NCI-H2081 treated with DMSO at 0.1 percent for 48 hours (cell line): Measurements from ENCODE around the gene CLEC2L.

Experiments
- DNase-seq: peaks from one replicate; lab custom pipeline; 2025; lab: John Stamatoyannopoulos, UW

CLEC2L gene

DNA sequence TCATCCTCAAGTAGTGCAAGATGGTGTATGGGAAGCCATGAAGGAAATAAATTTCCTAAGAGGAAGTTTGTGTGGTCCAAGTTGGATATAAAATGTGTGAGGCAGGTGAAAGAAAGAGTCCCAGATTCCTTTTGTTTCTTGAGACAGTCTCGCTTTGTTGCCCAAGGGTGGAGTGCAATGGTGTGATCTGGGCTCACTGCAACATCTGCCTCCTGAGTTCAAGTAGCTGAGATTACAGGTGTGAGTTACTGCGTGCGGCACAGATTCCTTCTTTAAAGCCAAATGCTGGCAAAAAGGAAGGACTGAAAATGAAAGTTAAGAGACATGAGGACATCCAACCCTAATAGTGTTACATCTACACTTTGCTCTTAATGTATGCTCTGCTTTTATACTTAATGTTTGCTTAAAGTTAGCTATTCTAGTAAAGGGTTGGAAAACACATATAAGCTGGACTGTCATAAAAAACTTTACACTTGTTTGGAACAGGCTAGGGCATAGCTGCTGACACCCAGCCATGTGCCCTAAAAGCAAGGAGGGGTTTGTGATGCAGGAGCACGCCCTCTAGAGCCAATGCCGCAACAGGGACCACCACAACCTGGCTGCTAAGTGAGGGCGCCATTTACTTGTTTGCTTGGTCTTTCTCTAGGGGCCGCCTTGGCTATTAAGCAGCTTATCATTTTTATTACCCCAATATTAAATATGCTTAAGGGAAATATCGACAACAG lies 34.5 kb downstream of the CLEC2L start:
- no peak for DNase-seq

DNA sequence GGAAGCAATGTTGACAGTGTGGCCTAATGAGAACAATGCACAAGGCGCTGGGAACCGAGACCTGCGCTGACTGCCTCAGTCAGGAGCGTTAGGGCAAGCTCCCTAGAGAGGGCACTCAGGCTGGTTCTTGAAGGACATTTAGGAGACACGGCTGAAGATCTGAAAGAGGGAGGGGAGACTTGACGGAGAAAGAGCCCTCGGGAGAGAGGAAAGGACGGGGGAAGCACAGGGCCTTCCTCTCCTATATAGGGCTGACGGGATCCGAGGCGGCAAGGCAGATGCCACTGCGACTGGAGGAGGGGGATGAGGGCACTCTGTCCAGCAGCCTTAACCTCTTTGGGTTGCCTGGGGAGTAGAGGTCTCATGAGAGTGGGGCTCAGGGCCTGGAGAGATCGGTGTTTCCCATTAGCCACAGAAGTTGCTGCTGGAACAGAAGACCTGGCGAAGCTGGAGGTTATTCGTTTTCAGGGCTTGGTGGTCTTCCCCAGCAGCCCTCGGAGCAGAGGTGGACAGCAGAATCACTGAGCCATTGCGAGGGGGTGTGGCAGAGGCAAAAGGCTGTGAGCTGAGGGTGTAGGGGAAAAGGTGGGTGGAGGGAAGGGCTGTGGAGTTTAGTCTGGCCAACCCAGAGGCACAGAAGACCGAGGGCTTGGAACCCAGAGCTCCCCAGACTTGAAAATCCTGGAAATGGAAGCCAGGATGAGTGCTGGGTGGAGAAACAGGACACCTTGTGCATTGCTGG lies 36.0 kb downstream of the CLEC2L start:
- no peak for DNase-seq

GRCh38 chr7:139560199-139560598 lies 36.7 kb downstream of the CLEC2L start:
- no peak for DNase-seq

DNA sequence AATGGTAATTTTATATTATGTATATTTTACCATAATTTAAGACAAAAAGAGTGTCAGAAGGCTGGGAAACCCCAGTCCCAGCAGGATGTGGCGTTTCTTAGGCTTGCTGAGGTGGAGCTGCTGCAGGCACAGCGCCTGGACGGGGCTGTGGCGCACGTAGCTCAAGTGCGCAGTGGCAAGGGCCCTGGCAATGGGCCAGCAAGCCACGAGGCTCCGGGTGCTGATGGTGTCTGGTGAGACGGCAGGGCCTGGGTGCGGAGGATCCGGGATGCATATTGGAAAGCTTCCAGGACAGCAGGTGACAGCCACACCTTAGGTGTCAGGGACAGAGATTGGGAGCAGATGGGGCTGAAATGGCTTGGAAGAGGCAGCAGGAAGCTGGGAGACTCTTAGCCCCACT lies 37.2 kb downstream of the CLEC2L start:
- DNase-seq: no peak

DNA sequence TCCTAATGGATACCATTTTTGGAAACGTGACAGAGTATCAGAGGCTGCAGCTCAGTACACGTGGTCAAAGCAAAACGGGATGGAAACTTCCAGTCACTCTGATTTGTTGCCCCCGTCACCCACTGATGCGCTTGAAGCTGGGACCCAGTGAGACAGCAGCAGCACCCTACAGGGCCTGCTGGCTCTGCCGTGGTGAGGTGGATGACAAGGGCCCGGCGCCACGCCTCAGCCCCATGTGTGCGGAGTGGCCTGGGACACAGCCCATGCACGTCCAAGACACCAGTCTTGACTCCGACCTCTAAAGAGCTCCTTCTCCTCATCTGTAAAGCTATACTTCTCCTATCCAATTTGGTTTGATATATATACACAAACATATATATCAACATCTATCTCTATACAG lies 39.0 kb downstream of the CLEC2L start:
- no peak for DNase-seq

GRCh38 chr7:139562961-139563565 lies 39.6 kb downstream of the CLEC2L start:
- DNase-seq: no peak

DNA sequence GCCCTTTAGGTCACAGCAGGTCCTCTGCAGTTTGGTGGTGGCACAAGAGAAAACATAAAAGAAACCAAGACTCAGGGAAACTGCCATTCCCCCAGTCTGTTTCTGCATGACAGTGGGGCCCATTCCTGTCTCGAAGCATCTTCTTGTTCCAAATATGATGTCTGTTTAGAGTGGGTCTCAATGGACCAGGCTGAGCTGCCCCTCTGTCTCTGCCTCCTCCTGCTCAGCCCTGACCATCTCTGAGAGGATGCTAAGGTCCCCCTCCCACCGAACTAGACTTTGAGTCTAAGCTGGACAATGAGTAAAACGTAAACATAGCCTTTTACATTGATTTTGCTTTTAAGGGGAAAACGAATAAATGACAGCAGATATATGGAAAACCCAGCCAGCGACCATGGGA lies 40.4 kb downstream of the CLEC2L start:
- DNase-seq: no peak

DNA sequence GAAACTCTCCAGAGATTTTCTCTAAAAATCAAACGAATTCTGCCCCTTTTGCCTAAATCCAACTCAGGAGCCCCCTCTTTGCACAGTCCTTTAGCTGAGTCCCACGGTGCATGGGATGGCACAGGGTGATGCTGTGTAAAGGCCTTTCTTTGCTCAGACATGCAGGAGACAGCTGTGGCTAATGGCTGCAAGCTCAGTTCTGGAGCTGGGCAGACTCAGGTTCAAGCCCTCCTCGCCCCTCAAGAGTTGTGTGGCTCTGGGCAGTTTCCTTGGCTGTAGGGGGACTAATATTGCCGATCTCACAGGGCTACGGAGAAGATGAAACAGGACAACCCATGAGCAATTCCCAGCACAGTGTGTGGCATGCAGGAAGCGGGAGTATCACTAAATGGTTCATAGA lies 42.6 kb downstream of the CLEC2L start:
- no peak for DNase-seq

GRCh38 chr7:139566736-139567646 lies 43.5 kb downstream of the CLEC2L start:
- DNase-seq: no peak

GRCh38 chr7:139567647-139568345 lies 44.3 kb downstream of the CLEC2L start:
- no peak for DNase-seq

DNA sequence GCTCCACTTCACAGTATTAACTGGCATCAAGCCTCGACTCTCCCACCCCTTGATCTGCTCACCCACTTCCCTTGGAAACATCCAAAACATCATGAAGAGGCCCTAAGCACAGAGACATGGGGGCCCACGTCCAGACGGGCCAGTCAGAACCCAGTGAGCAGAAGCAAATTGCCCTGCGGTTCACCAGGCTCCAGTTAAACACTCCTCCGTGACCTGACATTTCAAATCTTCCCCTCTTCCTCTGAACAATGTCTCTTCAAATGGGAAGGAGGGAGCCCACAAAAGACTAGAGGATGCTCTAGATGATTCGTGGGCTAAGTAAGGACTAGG lies 44.8 kb downstream of the CLEC2L start:
- DNase-seq: no peak

- DNase-seq: no peak
These were observed 45.5 kb downstream of the CLEC2L start for GRCh38 chr7:139568813-139569490.

GRCh38 chr7:139570119-139570518 lies 46.6 kb downstream of the CLEC2L start:
- DNase-seq: no peak

DNA sequence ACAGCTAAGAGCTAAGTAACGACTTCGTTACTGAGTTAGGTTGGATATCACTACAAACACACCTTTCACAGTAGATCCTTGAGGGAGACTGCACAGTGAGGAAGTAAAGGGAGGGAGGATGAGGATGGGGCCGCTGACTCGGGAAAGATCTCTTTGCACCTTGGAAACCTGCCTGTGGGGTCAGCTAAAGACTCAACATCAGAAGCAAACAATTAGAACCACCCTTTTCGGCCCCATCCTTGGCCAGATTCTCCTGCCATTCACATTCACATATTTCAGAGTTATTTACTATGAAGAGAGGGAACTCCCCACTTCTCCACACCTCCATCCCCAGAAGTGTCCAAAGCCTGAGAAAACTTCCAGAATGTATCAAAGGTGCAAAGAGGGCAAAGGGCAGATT lies 47.1 kb downstream of the CLEC2L start:
- DNase-seq: no peak

GRCh38 chr7:139571190-139571589 lies 47.7 kb downstream of the CLEC2L start:
- no peak for DNase-seq

DNA sequence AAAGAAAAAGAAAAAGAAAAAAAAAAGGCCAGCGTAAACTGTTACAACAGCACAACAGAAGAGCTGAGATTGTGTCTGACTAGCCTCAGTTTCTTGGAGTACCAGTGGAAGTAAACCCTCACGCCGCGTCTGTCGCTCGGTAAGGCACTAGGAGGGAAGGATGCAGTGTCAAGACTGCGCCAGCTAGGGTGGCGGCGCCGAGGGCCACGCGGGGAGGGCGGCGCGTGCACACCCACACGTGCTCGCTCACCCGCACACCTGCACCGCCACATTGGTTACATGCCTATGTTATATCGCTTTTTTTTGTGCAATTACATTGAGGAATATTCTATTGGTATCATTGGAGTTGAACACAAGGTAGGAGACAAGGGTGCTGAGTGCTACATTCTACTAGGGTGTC lies 48.2 kb downstream of the CLEC2L start:
- no peak for DNase-seq

- no peak for DNase-seq
These were observed 48.6 kb downstream of the CLEC2L start for GRCh38 chr7:139572071-139572470.

DNA sequence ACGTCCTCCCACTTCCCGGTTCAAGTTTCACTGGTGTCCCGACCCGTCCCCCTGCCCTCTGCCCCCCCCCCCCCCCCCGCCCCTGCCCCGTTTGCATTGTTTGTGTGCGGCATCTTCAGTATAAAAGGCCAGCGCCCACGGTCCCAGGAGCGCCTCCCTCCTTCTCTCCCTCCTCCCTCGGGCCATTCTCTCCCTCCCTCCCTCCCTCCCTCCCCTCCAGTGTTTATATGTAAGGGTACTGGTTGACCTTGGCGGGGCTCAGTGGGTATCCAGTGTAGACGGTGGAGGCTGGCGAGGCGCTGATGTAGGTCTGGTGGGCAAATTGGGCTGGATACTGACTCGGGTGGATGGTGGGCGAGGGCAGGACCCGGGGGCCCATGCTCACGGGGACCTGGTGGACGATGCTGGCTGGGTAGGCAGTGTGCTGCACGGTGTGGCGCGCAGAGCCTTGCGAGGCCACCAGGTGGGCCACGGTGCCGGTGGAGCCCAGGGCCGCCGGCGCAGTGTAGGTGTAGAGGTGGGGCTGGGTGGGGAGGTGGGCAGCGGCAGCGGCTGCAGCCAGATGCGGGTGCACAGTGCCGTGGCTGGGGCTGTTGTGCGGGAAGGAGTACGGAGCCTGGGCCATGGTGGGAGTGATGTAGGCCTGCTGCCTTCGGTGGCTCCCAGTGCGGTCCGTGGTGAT lies 49.4 kb downstream of the CLEC2L start:
- DNase-seq: no peak

- no peak for DNase-seq
These were observed 50.4 kb downstream of the CLEC2L start for GRCh38 chr7:139573871-139574270.

DNA sequence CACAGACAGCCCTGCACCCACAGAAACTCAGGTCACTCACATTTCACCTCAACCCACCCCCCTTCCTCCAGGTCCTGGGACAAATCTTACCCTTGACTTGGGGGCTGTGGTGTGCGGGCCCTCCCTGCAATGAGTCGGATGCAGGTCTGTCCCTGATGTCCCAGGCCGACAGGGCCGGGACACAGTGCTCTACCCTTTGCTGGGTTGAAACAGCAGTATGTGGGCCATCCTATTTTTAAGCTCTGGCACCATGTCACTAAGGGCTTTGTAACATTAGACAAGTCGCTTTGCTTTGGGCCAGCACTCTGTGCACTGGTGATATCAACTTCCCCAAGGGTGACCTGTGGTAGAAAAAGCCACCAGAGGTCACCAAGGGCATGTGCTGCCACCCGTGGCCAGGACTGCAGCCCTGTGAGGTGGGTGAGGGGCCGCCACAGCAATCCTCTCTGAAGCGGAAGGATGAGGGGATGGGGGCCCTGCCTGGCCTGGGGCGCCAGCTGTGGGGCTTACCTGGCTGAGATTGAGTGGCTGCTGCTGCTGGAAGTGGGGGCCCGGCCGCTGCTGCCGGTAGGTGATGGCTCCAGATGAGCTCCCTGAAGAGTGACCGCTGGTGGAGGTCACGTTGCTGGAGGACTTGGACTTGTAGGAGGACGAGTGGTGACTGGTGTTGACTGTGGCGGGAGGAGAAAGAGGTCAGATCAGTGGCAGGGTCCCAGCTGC lies 51.3 kb downstream of the CLEC2L start:
- DNase-seq: no peak
